ENCODE measurements around the gene ALG14.
A peak's percentile ranks its signal among the peaks of the same experiment; 100 is the strongest.
"Not testable (repeated sequence)": the region's sequence is repeated elsewhere in the genome, so short reads cannot be mapped to it uniquely, and the experiment has no call there.

Gene ALG14, protein sequence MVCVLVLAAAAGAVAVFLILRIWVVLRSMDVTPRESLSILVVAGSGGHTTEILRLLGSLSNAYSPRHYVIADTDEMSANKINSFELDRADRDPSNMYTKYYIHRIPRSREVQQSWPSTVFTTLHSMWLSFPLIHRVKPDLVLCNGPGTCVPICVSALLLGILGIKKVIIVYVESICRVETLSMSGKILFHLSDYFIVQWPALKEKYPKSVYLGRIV

DNA sequence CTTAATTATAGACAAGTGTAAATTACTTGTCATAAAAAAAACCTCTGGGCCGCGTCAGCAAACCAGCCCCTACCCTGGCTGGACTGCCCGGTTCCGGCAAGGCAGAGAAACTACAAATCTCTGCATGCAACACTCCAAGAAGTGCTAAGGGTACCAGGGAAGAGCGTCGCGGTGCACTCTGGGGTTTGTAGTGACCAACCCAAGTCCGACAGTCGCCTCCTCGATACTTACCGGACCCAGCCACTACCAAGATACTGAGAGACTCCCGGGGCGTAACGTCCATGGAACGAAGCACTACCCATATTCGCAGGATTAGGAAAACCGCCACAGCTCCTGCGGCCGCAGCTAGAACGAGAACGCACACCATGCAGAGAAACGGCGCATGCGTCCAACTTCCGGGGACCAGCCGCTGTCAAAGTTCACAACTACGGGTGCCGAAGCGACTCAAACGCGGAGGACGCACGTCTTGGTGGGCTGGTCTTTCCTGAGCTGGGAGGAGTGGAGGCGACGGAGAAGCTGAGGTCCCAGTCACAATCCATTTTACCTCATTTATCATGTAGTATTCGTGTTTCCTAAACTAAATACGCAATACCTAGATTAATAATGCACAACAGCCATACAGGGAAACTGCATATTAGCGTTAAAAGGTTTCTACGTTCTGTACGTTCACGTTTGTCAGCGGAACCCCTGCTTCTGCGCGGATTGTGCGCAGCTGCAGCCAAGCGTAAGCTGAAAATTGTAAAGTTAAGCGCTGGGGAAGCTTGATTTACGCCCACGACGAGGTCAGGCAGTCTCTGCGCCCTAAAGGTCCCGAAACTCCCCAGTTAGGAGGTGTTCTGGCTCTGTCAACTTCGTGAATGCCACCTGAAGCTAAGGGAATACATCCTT is at the start of gene ALG14:
ALG14 (minus strand) TSS at position 420 of the 888 bp plus-strand sequence; CDS start at position 367, 53 bp downstream.
- peak; percentile 99 for DNase-seq

DNA sequence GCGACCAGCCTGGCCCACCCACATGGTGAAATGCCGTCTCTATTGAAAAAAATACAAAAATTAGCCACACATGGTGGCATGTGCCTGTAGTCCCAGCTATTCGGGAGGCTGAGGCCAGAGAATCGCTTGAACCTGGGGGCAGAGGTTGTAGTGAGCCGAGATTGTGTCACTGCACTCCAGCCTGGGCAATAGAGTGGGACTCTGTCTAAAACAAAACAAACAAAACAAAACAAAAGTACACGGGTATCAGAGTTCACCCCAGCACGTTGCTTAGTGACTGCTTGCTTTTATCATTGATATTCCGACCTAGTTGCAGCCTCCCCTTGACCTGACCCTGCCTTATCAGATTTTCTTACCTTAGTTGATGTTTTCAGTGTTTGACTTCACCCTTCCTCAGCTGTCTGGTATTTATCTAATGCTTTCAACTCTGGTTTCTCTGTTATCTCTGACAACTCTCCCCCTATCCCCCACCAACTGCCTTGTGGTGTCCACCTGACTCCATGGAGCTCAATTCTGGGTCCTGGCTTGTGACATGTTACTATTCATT is 49.5 kb upstream of the ALG14 start:
- DNase-seq: no peak

DNA sequence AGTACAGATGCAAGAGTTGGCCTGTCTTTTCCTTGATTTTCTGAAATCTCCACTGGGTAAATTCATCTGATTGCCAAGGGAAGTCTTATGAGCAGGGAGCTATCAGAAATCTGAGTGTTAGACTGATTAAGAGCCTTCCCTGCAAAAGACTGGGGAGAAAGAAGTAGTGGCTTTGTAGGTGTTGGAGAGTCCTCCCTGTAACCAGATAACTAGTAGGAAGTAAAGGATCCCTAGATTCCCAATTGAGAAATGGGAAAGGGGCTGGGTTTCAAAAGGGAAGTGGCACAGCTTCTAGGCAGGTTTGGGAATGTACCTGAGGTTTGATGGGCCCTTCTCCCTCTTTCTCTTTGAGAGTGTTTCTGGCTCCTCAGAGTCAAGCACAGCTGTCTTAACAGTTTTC is 46.5 kb upstream of the ALG14 start:
- DNase-seq: no peak

- DNase-seq: no peak
These were observed 46.0 kb upstream of the ALG14 start for GRCh38 chr1:95118710-95119109.

DNA sequence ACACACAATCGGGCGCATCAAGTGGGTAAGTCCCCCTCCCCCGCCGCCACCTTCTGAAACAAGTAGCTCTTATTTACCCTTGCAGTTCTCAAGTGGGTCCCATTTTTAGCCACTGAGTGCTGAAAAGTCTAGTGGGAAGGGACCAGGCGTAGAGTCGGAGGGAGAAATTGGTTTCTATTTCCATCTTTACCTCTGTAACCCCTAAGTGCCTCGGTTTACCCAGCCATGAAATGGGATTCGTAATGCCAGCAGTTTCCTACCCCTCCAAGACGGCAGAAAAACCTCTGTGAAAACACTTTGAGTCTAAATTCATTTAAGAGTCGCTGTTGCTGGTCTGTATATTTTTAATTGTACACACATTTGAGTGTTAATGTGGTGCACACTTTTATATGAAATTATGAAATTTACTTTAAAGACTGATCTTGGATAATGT is 45.3 kb upstream of the ALG14 start:
- no peak for DNase-seq

DNA sequence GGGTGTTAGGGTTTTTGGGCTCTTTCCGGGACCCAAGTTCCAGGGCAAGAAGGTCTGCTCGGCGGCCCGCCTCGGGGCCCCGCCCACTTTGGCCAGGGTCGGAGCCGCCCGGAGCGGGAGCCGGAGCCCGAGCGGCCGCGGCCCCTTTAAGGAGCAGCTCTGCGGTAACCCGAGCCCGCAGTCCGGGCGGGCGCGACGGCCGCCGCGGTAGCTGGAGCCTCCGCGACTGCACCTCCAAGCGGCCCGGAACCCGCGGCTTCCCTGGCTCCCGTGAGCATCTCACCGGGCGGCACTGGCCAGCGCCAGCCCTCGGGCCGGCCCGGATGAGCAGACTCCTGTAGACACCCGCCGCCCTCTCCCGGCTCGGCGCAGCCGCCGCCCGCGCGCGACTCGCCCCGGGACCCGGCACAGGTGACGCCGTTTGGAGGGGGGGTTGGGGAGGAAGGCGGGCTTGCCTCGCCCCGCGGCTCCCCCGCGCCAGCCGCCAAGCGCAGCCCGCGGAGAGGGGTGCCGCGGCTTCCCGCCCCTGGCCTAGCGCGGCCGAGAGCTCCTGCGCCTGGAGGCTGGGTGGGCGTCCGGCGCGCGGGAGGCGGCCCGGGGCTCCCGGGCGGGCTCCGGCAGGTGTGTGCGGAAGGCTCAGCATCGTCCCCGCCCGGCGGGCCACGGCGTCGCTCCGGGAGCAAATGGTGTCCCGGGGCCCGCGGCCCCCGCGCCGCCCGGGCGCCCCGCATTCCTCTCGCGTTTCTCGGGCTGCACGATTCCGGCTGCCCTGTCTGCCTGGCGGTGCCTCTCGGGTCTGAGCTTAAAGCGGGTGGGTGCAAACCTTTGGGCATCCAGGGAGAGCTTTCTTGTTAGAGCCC is 44.7 kb upstream of the ALG14 start, which contains the start of gene TLCD4:
TLCD4 (plus strand) TSS at position 149 of the 860 bp plus-strand sequence. CDS start 26,547 bp downstream, outside the sequence.
- DNase-seq: peak; percentile 89

- DNase-seq: peak; percentile 88
These were observed 43.9 kb upstream of the ALG14 start for GRCh38 chr1:95116580-95117206.

DNA sequence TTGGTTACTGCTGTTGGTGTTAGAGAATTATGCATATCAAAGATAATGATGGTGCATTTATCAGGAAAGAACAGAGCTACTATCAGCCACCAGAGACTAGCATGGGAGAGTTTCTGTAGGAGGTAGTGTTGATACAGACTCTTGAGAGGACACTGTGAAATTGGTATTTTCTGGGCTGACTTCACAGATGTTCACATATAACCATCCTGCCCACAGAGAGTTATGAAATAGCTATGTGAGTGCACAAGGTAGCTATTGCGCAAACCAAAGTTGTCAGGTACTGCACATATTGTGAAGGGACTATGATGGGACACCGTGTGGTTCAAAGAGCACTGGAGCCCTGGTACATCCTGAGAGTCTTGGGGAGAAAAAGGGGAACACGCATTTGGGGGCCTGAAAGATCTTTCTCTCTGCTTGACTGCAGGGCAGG is 43.0 kb upstream of the ALG14 start:
- no peak for DNase-seq

GRCh38 chr1:95113684-95114083 is 40.9 kb upstream of the ALG14 start:
- no peak for DNase-seq

DNA sequence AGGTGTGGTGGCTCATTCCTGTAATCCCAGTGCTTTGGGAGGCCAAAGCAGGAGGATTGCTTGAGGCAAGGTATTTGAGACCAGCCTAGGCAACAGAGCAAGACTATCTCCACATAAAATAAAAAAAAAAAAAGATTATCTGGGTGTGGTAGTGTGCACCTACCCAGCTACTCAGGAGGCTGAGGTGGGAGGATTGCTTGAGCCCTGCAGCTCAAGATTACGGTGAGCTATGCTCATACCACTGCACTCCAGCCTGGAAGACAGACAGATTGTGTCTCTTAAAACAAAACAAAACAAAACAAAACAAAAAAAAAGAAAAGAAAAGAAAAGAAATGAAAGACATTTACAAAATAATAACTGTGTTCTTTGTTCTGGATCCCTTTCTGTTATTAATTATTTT is 38.3 kb upstream of the ALG14 start:
- no peak for DNase-seq

DNA sequence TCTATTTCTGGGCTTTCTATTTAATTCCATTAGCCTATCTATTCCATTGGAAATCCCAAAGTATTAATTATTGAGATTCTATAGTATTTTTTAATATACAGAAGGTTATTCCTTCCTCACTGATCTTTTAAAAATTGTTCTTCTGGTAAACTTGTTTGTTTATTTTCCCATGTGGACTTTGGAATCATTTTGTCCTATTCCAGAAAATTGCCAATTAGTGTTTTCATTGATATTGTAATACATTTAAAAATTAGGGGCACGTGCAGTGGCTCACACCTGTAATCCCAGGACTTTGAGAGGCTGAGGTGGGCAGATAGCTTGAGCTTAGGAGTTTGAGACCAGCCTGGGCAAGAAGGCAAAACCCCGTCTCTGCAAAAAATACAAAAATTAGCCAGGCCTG is 36.0 kb upstream of the ALG14 start:
- DNase-seq: no peak

GRCh38 chr1:95098196-95098595 is 25.4 kb upstream of the ALG14 start:
- DNase-seq: no peak

DNA sequence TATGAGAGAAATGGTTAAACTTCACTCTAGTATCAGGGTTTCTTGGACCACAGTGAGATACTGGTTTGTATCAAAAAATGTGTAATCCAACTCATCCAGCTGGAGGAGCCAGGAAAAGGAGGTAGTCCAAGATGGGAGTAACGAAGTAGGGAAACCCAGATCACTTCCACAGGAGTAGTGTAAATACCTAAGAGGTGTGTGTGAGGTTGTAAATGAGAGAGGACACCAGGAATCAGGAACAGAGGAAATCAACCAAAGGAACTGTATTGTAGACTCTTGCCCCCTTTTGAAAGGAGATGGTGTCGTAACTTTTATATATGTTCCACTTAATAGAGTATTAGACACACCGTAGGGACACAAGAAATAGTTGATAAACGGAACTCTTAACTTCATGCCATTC is 24.7 kb upstream of the ALG14 start:
- DNase-seq: no peak

DNA sequence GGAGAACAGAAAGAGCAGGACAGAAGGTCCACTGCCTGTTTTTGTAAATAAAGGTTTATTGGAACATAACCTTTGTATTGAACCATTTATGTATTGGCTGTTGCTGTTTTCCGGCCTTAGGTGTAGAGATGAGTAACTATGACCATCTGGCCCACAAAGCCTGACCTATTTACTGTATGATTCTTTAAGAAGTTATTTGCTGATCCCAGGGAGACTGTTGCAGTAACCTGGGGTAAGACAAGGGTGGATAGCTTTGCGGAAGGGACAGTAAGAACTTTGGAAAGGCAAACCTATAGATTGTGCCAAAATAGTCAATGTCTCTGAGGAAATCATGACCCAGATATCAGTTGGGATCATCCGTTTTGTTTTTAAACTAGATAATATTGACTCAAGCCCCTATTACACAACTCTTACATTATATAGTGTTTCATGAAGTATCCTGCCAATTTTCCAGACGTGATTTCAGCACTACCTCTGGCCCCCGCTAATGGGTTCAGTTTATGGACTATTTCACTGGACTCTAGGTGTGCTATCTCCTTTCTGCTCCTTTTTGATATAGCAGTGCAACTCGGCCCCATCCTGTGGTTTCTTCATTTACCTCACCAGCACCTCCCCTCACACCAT is 23.6 kb upstream of the ALG14 start:
- DNase-seq: no peak

- DNase-seq: no peak
These were observed 23.1 kb upstream of the ALG14 start for GRCh38 chr1:95095833-95096217.

DNA sequence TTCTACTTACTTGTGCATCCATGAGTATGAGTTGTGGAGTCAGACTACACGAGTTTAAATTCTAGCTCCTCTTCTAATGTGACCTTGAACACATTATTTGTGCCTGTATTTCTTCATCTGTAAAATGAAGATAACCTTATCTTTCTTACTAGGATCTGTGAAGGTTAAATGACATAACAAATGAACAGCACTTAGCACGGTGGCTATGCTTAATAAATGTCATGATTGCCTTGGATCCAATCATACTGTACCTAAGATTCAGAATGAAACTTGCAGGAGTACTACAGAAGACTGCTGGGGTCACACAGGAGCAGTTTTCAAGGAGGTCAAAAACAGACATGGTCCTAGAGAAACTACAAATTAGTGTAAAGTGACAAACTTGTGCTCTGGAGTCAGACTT is 22.2 kb upstream of the ALG14 start:
- no peak for DNase-seq

DNA sequence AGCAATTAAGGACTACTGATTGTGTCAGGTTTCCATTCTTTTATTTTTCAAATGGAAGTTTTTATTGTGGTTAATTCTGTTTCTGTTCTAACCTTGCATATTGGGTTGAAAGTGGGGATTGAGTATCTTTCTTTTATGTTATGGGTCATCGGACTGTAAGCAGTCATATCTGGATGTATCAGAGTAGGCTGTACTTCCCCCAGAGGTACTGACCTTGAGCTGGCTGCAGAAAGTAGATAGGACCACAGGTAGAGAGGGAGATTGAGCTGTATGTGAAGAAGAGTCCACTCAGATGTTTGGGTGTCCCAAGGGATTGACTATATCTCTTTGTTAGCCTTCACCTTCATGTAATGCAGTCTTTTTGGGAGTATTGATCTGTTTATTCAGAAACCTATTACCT is 20.5 kb upstream of the ALG14 start:
- no peak for DNase-seq

DNA sequence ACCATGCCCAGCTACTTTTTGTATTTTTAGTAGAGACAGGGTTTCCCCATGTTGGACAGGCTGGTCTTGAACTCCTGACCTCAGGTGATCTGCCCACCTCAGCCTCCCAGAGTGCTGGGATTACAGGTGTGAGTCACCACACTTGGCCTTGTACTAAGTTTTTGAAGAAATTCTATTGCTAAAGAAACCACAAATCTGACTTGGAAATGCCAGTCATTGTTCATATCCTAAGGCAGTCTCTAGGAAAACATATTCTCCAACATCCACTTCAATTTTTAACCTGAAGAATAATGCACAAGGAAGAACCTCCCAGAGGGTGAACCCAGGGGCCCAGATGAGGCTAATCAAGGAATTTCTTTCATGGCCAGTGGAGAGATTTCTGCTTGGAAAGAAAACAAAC is 20.1 kb upstream of the ALG14 start:
- DNase-seq: not testable (repeated sequence)

- DNase-seq: not testable (repeated sequence)
These were observed 18.5 kb upstream of the ALG14 start for GRCh38 chr1:95091290-95091689.

GRCh38 chr1:95089650-95090287 is 17.0 kb upstream of the ALG14 start:
- no peak for DNase-seq

DNA sequence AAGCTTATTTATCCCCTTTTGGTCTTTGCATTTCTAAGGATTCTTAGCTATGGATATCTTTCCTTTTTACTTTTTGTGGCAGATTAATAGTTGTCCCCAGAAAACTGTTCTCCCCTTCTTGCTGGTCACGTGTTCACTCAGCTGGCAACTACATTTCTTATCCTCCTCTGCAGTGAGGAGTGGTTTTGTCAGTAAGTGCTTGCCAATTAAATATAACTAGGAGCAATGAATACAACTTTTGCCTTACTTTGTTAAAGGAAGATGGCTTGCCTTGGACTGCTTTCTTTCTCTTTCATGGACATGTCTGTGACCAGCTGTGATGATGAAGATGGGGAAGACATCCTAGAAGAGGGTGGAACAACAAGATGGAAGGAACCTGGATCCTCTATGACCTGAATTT is 15.6 kb upstream of the ALG14 start:
- no peak for DNase-seq

Data from retina (tissue), 1 donor.